Kidney (tissue), 14 donors: ENCODE results near the gene TGIF1. TPM values are rescaled to one million over a fixed set of nuclear protein-coding genes. Genes with fewer than 3 reads are reported as not detected.

ENCODE experiments used
- DNase-seq, 5 donors: peaks; one replicate each; pipeline ENCODE4 v3.0.0-alpha.2; 2013 to 2020
- FAIRE-seq: peaks from 2 replicates; lab custom pipeline; 2012; peaks lifted over from hg19 to GRCh38; lab: Jason Lieb, UNC
- H3K27ac ChIP-seq, 2 donors: one replicate each; pipeline ENCODE4 v1.7.0; 2013; ENCODE audit warnings: low read depth in 2 of 2, low read length in 2 of 2, inconsistent platforms in 1 of 2
- H3K27me3 ChIP-seq: one replicate; pipeline ENCODE4 v1.7.1; 2013; ENCODE audit warnings: low read length, inconsistent platforms; ENCODE audit not compliant: control insufficient read depth, insufficient read depth
- H3K36me3 ChIP-seq, 3 donors: one replicate each; pipeline versions ENCODE4 v1.7.0 to v1.7.1; 2013; ENCODE audit warnings: low read length in 3 of 3, control low read depth in 1 of 3, inconsistent platforms in 1 of 3; ENCODE audit not compliant: insufficient read depth in 3 of 3, control insufficient read depth in 2 of 3
- H3K4me1 ChIP-seq, 3 donors: one replicate each; pipeline versions ENCODE4 v1.7.0 to v1.7.1; 2013; ENCODE audit warnings: low read length in 3 of 3, inconsistent platforms in 1 of 3, low read depth in 1 of 3; ENCODE audit not compliant: control insufficient read depth in 2 of 3, insufficient read depth in 2 of 3
- H3K4me3 ChIP-seq, 3 donors: one replicate each; pipeline versions ENCODE4 v1.7.0 to v1.8.1; 2013; ENCODE audit warnings: low read length in 3 of 3, control low read depth in 1 of 3, inconsistent platforms in 1 of 3
- H3K9ac ChIP-seq, 3 donors: one replicate each; pipeline versions ENCODE4 v1.7.0 to v1.7.1; 2013; ENCODE audit warnings: low read length in 3 of 3, control low read depth in 1 of 3, inconsistent platforms in 1 of 3
- H3K9me3 ChIP-seq, 3 donors: one replicate each; pipeline versions ENCODE4 v1.7.0 to v1.7.1; 2013; ENCODE audit warnings: low read length in 3 of 3, control low read depth in 1 of 3, inconsistent platforms in 1 of 3; ENCODE audit not compliant: control insufficient read depth in 2 of 3, insufficient read depth in 1 of 3
- CTCF ChIP-seq: IDR thresholded peaks from 3 replicates; pipeline ENCODE4 v1.5.1; 2012; ENCODE audit warnings: mild to moderate bottlenecking, moderate library complexity, borderline replicate concordance; ENCODE audit not compliant: insufficient read depth; ENCODE audit errors: extremely low read depth
- intact Hi-C: fragments of 100-400 bp; cut with DNase I; formaldehyde crosslinking; loops from one replicate; pipeline ENCODE4 v1.11.1; 2022
- polyA plus RNA-seq: library from polyadenylated mRNA; stranded (reverse); fragments of 350-450 nt; fragmentation: Illumina TruSeq; extraction: RNeasy Lipid Tissue Mini Kit (QIAGEN cat#74804); gene quantifications from one replicate; pipeline ENCODE4 v1.2.3, GENCODE V29; 2014; ENCODE audit warnings: low read depth, low replicate concordance; ENCODE audit not compliant: insufficient read depth
- total RNA-seq: library from RNA; stranded (reverse); fragmentation: NEBNext Ultra II Directional; extraction: Animal tissue kit (Norgen Biotek cat#: 25700); gene quantifications from one replicate; pipeline ENCODE4 v1.2.1, GENCODE V29; 2021
- donor health status: control.
- donor health status: control.
- donor health status: control.
- donor health status: control.
- donor health status: control.
- donor health status: DM: yes; HTN: yes; CAD: no.
- donor health status: Normal renal cell carcinoma (clear cell type).

The TGIF1 gene
- total and polyA plus RNA-seq, 2 donors from 2014 or later = 38.5 to 93.8 TPM

- Histone ChIP-seq H3K9ac (no peak overlapping the region), H3K27ac (no peak overlapping the region), H3K4me1 (no peaks in the 10 kb centered on the region), H3K36me3 (no peaks in the 10 kb centered on the region), H3K4me3 (no peak overlapping the region), H3K27me3 (no peaks in the 10 kb centered on the region), H3K9me3 (no peaks in the 10 kb centered on the region)
- intact Hi-C loops = no loop called here
- no peak for TF ChIP-seq CTCF
- FAIRE-seq (no peak), DNase-seq (no peak)
These were observed 31.0 kb downstream of the TGIF1 start for GRCh38 chr18:3480827-3481573.

- Histone ChIP-seq H3K9me3 (no peaks in the 10 kb centered on the region), H3K4me1 (no peaks in the 10 kb centered on the region), H3K9ac (no peak overlapping the region), H3K36me3 (no peaks in the 10 kb centered on the region), H3K27ac (no peak overlapping the region), H3K4me3 (no peak overlapping the region), H3K27me3 (no peaks in the 10 kb centered on the region)
- intact Hi-C loops = no loop called here
- TF ChIP-seq CTCF = peak; percentile 41
- peak in 3 of 5 donors; percentile 46 to 85 (median 78) for DNase-seq
- no peak for FAIRE-seq
These were observed 31.8 kb downstream of the TGIF1 start for GRCh38 chr18:3481696-3482210.

GRCh38 chr18:3482258-3482657, 32.3 kb downstream of the TGIF1 start:
- Histone ChIP-seq H3K27ac (no peak overlapping the region), H3K9ac (no peak overlapping the region)
- no peak for FAIRE-seq

More at GRCh38 chr18:3482258-3482657, 32.3 kb downstream of the TGIF1 start:
- no peaks in the 10 kb centered on the region for H3K36me3 ChIP-seq
- TF ChIP-seq CTCF = no peak
- H3K4me1 ChIP-seq = no peaks in the 10 kb centered on the region
- intact Hi-C loops = no loop called here
- no peak for DNase-seq
- no peak overlapping the region for H3K4me3 ChIP-seq
- H3K27me3 ChIP-seq = no peaks in the 10 kb centered on the region
- no peaks in the 10 kb centered on the region for H3K9me3 ChIP-seq
